ENCODE data around the gene ALOX15B.
"Not testable (repeated sequence)": the region's sequence is repeated elsewhere in the genome, so short reads cannot be mapped to it uniquely, and the experiment has no call there.

The ALOX15B gene

GRCh38 chr17:8064561-8065019, 25.7 kb downstream of the ALOX15B start:
- no peak for FAIRE-seq

DNA sequence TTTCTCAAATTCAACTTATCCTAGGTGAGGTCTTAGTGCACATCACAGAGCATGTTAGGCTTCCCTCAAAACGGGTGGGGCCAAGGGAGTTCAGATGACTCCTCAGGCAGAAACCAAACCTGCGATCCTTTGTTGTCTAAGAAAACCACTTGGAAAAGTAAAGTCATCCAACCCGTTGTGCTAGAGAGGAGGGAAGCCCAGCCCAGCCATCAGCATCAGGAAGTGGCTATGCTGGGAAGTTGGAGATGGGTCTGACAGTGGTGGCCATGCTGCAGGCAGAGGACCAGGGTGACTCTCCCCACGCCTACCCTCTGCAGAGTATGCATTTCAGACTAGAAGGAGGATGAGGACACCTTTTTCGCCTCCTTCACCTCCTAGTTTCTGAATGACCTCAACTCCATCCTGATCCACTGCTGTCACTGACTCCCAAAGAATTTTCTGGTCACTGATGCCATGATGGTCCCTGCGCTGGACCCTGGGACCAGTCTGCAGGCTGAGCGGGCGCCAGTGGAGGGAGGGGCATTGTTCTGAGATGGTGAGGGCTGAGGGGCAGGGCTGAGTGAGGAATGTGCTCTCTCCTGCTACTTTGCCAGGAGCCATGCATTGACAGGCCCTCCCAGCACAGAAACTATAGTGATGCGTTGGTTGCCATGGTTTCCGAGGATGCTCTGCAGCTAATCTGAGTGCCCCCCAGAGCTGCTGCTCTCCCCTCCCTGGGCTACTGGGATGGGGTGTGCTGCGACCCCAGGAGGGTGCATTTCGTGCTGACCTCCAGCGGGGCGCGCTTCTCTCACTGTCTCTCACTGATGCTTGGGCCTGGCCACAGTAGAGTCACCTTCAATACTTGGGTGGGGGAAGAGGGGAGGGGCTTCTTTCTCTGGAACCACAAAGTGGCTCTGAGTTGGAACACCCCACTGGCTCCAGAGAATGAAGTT, 28.2 kb downstream of the ALOX15B start:
- FAIRE-seq: no peak

GRCh38 chr17:8067806-8068205, 28.9 kb downstream of the ALOX15B start:
- FAIRE-seq: no peak

DNA sequence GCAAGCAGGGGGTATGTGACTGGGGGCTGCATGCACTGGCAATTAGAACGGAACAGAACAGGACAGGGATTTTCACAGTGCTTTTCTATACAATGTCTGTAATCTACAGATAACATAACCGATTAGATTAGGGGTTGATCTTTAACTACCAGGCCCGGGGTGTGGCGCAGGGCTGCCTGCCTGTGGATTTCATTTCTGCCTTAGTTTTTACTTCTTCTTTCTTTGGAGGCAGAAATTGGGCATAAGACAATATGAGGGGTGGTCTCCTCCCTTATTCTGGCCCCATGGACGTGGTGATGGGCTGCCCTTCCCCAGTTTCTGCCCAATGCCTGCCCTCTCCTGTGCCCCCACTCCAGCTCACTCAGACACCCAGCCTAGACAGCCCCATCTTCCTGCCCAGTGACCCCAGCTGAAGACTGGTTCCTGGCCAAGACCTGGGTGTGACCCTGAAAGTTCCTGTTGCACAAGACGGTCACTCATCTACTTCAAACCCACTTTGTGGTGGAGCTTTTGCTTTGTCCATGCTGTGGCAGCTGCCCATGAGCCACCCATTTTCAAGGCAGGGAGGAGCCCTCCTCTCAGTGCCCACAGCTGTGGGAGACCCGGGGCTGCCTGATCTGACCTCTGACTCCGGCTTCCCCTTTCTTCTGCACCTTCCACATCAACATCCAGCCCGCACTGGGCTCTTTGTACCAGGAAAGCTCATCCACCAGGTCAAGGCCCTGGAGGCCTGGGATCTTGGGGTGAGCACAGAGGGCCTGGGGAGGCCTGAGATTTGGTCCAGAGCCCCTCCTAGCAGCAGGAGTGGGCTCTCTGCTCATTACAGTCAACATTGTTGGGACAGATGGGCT, 30.1 kb downstream of the ALOX15B start:
- FAIRE-seq: no peak

GRCh38 chr17:8069587-8069860, 30.7 kb downstream of the ALOX15B start:
- FAIRE-seq: no peak

GRCh38 chr17:8071496-8071895, 32.6 kb downstream of the ALOX15B start:
- FAIRE-seq: no peak

DNA sequence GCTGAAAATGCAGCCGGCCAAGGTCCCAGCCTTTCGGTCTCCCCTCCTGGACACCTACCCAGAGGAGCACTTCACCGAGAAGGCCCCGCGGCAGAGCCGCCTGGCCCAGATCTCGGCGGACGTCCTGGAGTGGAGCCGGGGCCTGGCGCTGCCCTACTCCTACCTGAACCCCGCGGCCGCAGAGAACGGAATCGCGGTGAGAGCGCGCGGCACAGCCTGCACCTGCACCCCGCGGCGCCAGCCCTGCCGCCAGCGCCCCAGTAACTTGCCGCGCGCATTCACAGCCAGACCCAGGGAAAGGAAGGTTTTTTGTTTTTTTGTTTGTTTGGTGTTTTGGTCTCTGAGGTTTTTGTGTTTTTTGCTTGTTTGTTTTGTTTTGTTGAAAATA, 33.5 kb downstream of the ALOX15B start:
- FAIRE-seq: no peak

GRCh38 chr17:8072729-8073461, 34.0 kb downstream of the ALOX15B start:
- no peak for FAIRE-seq

DNA sequence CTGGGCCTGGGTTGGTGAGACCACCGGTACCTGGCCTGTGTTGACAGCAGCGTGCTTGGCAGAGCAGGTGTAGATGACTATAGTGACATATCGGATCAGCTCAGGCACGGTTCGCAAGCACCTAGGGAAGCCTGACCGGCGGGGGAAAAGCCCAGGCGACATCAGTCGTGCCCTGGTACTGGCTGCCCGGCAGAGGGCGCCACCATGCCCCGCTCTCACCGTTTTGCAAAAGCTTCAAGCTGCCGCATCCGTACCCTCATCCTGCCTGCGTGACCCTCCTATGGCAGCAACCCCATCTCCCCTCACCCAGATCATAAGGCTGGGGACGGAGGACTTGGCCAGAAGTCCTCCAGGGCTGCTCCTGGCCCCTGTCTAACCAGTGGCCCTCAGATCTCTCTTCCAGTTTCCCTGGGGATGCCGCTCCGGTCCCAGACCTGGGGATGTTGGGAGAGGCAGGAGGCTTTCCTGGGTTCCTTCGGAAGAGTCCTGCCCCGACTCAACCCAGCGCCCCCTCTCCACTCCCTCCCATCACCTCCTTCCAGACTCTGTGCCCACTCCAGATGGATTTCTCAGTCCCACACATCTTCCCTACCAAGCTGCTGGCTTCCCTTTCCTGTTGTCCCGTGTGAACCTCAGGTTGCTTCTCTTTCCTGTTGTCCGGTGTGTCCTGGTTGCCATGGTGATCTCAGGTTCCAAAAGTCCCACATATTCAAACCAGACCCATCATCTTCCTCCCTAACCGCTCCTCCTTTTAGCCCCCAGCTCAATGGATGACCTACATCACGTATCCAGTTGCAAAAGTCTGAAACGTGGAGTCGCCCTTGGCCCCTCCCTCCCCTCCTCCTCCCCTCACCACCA, 35.0 kb downstream of the ALOX15B start:
- FAIRE-seq: no peak

DNA sequence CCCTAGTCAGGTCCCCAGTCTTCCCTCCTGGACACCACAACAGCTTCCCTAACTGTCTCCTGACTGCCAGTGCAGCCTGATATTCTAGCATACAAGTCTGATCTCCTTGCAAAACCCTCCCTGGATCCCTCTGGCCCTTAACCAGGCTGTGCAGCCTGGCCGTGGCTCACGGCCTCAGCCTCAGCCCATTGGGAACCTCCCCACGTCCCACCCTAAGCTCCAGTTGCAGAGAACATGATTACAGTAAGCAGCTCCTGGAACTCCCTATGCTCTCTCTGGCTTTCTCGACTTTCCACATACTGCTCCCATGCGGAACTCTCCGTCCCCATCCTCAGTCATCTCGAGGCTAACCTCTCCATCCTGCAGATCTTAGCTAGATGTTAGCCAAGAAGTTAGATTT, 35.7 kb downstream of the ALOX15B start:
- FAIRE-seq: no peak

- no peak for FAIRE-seq
Observed at GRCh38 chr17:8075081-8075480, 36.2 kb downstream of the ALOX15B start.

GRCh38 chr17:8075574-8076342, 36.9 kb downstream of the ALOX15B start:
- no peak for FAIRE-seq

DNA sequence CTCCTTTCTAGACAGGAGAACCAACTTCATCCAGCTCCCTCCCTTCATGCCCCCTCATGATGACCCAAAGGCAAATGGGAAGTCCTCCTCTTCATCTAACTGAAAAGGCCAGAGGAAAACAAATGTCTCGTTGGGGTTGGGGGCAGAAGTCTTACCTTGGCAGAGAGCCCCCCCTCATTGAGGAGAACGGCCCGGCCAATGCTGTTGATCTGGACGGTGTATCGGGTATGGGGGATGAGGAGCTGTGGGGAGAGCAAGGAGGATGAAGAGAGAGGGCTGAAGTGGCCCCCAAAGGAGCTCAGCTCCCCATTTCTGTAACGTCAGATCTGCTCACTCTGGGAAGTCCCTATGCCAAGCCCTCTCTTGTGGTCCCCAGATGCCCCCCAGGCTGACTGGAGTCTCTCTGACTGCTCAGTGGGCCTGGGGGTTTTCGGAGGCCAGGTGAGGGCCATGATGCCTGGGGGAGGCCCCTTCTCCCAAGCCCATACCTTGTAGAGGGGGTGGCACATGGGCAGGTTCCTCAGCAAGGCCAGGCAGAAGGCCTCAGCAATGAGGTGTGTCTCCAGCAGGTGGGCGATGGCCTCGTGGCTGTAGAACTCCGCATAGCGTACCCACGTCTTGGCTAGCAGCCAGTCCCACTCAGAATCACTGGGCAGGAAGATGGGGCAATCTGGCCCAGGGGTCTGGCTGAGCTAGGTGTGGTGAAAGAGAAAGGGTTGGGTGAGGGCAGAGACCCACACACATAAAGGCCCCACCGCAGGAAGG, 37.8 kb downstream of the ALOX15B start:
- FAIRE-seq: no peak

DNA sequence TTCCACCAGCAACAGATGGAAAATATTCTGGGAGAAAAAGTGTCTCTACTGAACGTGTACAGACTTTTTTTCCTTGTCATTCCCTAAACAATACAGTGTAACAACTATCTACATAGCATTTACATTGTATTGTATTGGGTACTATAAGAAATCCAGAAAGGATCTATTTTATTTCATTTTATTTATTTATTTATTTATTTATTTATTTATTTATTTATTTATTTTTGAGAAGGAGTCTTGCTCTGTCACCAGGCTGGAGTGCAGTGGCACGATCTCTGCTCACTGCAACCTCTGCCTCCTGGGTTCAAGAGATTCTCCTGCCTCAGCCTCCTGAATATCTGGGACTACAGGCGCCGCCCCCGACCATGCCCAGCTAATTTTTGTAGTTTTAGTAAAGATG, 39.1 kb downstream of the ALOX15B start:
- FAIRE-seq: not testable (repeated sequence)

GRCh38 chr17:8079291-8080207, 40.7 kb downstream of the ALOX15B start:
- FAIRE-seq: no peak

DNA sequence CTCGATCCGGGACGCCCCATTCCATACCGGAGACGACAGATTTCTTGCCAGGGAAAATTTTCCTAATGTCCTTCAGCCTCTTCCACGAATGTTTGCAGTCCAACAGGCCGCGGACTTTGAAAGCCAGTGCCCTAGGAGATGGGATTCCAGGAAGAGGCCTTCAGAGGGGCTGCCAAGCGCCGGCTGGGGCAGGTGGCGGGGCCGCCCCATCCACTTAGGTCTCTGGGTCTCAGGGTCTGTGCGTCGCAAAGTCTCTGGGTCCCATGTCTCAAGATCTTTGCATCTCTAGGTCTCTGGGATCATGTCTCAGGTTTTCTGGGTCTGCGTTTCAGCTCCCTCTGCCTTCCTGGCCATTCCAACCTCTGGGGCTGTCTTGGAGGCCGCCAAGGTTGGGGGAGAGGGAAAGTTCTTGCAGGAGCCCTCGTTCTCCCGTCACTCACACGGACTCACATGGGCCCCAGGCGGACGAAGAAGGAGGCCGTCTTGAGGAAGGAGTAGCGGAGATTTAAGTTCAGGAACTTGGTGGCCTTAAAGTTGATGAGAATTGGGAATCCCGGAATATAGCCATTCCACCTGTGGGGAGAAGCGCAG, 41.4 kb downstream of the ALOX15B start:
- FAIRE-seq: no peak

GRCh38 chr17:8080799-8081219, 42.0 kb downstream of the ALOX15B start:
- FAIRE-seq: no peak

GRCh38 chr17:8081876-8082275, 43.0 kb downstream of the ALOX15B start:
- FAIRE-seq: no peak

DNA sequence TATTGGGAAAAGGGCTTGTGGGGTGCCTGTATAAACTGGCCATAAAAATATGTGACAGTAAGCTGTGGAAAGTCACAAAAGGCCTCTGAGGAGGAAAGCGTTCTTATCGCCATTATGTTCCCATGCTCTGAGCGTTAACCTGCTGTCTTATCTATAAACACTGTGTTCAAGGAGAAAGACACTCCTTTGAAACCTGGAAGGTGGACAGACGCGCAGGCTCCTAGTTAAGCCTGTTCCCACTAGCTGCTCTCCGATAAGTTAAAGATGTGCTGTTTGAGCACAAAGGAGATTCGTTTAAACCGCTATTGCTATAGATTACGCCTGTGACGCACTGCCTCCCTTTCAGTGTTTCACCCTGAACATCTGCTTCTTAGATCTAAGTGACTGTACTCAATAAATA, 43.4 kb downstream of the ALOX15B start:
- no peak for FAIRE-seq
